ENCODE data around the gene APLP2. TPM values are rescaled to one million over a fixed set of nuclear protein-coding genes. Genes with fewer than 3 reads are reported as not detected.
"Not testable (repeated sequence)": the region's sequence is repeated elsewhere in the genome, so short reads cannot be mapped to it uniquely, and the experiment has no call there.

Gene APLP2
- total RNA-seq (100 to 1,000 TPM; 105 to 130 TPM), polyA plus RNA-seq (ENCODE audit: insufficient read depth, low read depth, low replicate concordance) (159 TPM)
- long read RNA-seq, donor 1, transcript APLP2-203 (17 exons, 3,270 nt) = minor isoform, 18 of 140 reads
- long read RNA-seq, donor 1, transcript APLP2-210 (16 exons, 2,530 nt) = major isoform, 20 of 140 reads
- long read RNA-seq, donor 1, partial matches to known transcripts = 93 of 140 reads
- long read RNA-seq, donor 1, other reads (novel, unspliced or antisense) = 0 of 140 reads
- long read RNA-seq, donor 2, transcript APLP2-210 (16 exons, 2,530 nt) = major isoform, 7 of 169 reads
- long read RNA-seq, donor 2, partial matches to known transcripts = 152 of 169 reads
- long read RNA-seq, donor 2, other reads (novel, unspliced or antisense) = 0 of 169 reads

GRCh38 chr11:130069659-130070108, at the start of gene APLP2:
Gene APLP2, plus strand, starts transcription at chr11:130069894. Its CDS starts 84 bp downstream, at chr11:130069978.
- 0 to 1% methylated on average over 8 to 31 of the region's 51 CpGs for WGBS, 2 donors
- intact Hi-C loops (cut with DNase I; ENCODE audit: low total_unique reads) = loop anchor here (5.0 kb wide), 1 partner anchor 67 kb away; the partner anchor contains the start of gene PRDM10
- H3K4me3 ChIP-seq = peak within 1 kb of the TSS; percentile 84 to 89
- no peaks in the 10 kb centered on the region for H3K9me3 ChIP-seq
- peak within 1 kb of the TSS; percentile 93 to 95 for H3K27ac ChIP-seq
- H3K4me1 ChIP-seq = peaks cover 8% of the 10 kb centered on the region
- peak; percentile 99 for DNase-seq
- no peak for TF ChIP-seq CTCF (IDR thresholded peaks at IDR 0.05)
- no peak for TF ChIP-seq POLR2A (IDR thresholded peaks at IDR 0.05)
- H3K27me3 ChIP-seq = no peaks in the 10 kb centered on the region
- H3K36me3 ChIP-seq (ENCODE audit: low read depth, missing control alignments) = no peaks in the 10 kb centered on the region

GRCh38 chr11:130020323-130020722, 49.4 kb upstream of the APLP2 start:
- Histone ChIP-seq H3K9me3 (no peaks in the 10 kb centered on the region), H3K4me3 (no peak overlapping the region), H3K4me1 (no peaks in the 10 kb centered on the region), H3K36me3 (ENCODE audit: low read depth, missing control alignments) (no peaks in the 10 kb centered on the region), H3K27me3 (no peaks in the 10 kb centered on the region), H3K27ac (no peak overlapping the region)
- TF ChIP-seq POLR2A (IDR thresholded peaks at IDR 0.05) (no peak), CTCF (IDR thresholded peaks at IDR 0.05) (no peak)
- DNase-seq = no peak
- intact Hi-C loops (cut with DNase I; ENCODE audit: low total_unique reads) = no loop called here
- 52 to 63% methylated on average over 4 of the region's 4 CpGs for WGBS, 2 donors

GRCh38 chr11:130021606-130022005, 48.1 kb upstream of the APLP2 start:
- H3K36me3 ChIP-seq (ENCODE audit: low read depth, missing control alignments); H3K27me3 ChIP-seq; DNase-seq; intact Hi-C loops (cut with DNase I; ENCODE audit: low total_unique reads); H3K27ac ChIP-seq; H3K4me1 ChIP-seq; H3K9me3 ChIP-seq: not testable (repeated sequence)
- peak overlapping the region; percentile 34 to 37 for H3K4me3 ChIP-seq
- 70 to 80% methylated on average over 2 to 38 of the region's 38 CpGs for WGBS, 2 donors

- Histone ChIP-seq H3K4me3 (no peak overlapping the region), H3K27me3 (no peaks in the 10 kb centered on the region), H3K27ac (no peak overlapping the region), H3K4me1 (no peaks in the 10 kb centered on the region), H3K36me3 (ENCODE audit: low read depth, missing control alignments) (no peaks in the 10 kb centered on the region), H3K9me3 (no peaks in the 10 kb centered on the region)
- intact Hi-C loops (cut with DNase I; ENCODE audit: low total_unique reads) = no loop called here
- DNase-seq = no peak
- WGBS, 2 donors = 68 to 80% methylated on average over 2 of the region's 2 CpGs
- no peak for TF ChIP-seq POLR2A (IDR thresholded peaks at IDR 0.05)
Measured at GRCh38 chr11:130022799-130023198, 46.9 kb upstream of the APLP2 start.

GRCh38 chr11:130023204-130023603, 46.5 kb upstream of the APLP2 start:
- no peak for TF ChIP-seq POLR2A (IDR thresholded peaks at IDR 0.05)
- no peak for TF ChIP-seq CTCF (IDR thresholded peaks at IDR 0.05)
- H3K27ac ChIP-seq = no peak overlapping the region
- intact Hi-C loops (cut with DNase I; ENCODE audit: low total_unique reads) = no loop called here

More at GRCh38 chr11:130023204-130023603, 46.5 kb upstream of the APLP2 start:
- Histone ChIP-seq H3K36me3 (ENCODE audit: low read depth, missing control alignments) (no peaks in the 10 kb centered on the region), H3K4me1 (no peaks in the 10 kb centered on the region), H3K9me3 (no peaks in the 10 kb centered on the region), H3K4me3 (no peak overlapping the region), H3K27me3 (no peaks in the 10 kb centered on the region)
- no peak for DNase-seq
- 36 to 65% methylated on average over 2 of the region's 2 CpGs for WGBS, 2 donors

Data from testis (tissue), 5 donors.